NCI-H748 treated with DMSO at 0.1 percent for 48 hours (cell line): ENCODE results near the gene TCAIM.

Experiments used
- DNase-seq: peaks from one replicate; lab custom pipeline; 2025; lab: John Stamatoyannopoulos, UW

The TCAIM gene

GRCh38 chr3:44338010-44338827 is at the start of gene TCAIM:
TCAIM (plus strand) TSS chr3:44338766; CDS start chr3:44354783, 16,017 bp downstream.
- DNase-seq, result peak; percentile 81

- DNase-seq, result no peak
Measured at GRCh38 chr3:44289882-44290462, 48.6 kb upstream of the TCAIM start.

- no peak for DNase-seq
Measured at GRCh38 chr3:44292276-44292675, 46.3 kb upstream of the TCAIM start.

- DNase-seq, result no peak
Measured at GRCh38 chr3:44292947-44293346, 45.6 kb upstream of the TCAIM start.

- no peak for DNase-seq
Measured at GRCh38 chr3:44297255-44297654, 41.3 kb upstream of the TCAIM start.

GRCh38 chr3:44301746-44302145 is 36.8 kb upstream of the TCAIM start:
- DNase-seq, result no peak

GRCh38 chr3:44309500-44309899 is 29.1 kb upstream of the TCAIM start:
- DNase-seq, result no peak

- DNase-seq, result peak; percentile 4
Measured at GRCh38 chr3:44318891-44319311, 19.7 kb upstream of the TCAIM start.

- no peak for DNase-seq
Measured at GRCh38 chr3:44321335-44321734, 17.2 kb upstream of the TCAIM start.

- DNase-seq, result peak; percentile 48
Measured at GRCh38 chr3:44323341-44323955, 15.1 kb upstream of the TCAIM start.

- DNase-seq, result no peak
Measured at GRCh38 chr3:44324584-44324983, 14.0 kb upstream of the TCAIM start.

- DNase-seq, result no peak
Measured at GRCh38 chr3:44326019-44326418, 12.5 kb upstream of the TCAIM start.

- DNase-seq, result no peak
Measured at GRCh38 chr3:44326515-44326914, 12.1 kb upstream of the TCAIM start.

- DNase-seq, result no peak
Measured at GRCh38 chr3:44329946-44330345, 8.6 kb upstream of the TCAIM start.

GRCh38 chr3:44330444-44330843 is 8.1 kb upstream of the TCAIM start:
- no peak for DNase-seq

GRCh38 chr3:44334326-44334725 is 4.2 kb upstream of the TCAIM start:
- DNase-seq, result no peak

GRCh38 chr3:44337248-44337785 is 1.2 kb upstream of the TCAIM start:
- DNase-seq, result no peak

- no peak for DNase-seq
Measured at GRCh38 chr3:44338828-44339127, 212 bp downstream of the TCAIM start.

GRCh38 chr3:44339181-44340057 is 853 bp downstream of the TCAIM start:
- DNase-seq, result no peak

GRCh38 chr3:44340058-44340395 is 1.5 kb downstream of the TCAIM start:
- no peak for DNase-seq

- no peak for DNase-seq
Measured at GRCh38 chr3:44342176-44342790, 3.7 kb downstream of the TCAIM start.

- DNase-seq, result no peak
Measured at GRCh38 chr3:44343421-44343820, 4.9 kb downstream of the TCAIM start.
